Hepatocyte (in vitro differentiated cells): ENCODE data around the gene SPINK14.

Experiments used
- CTCF ChIP-seq: fragments of 200-600 bp; sonication (generic); IDR thresholded peaks from 2 replicates; pipeline ENCODE4 v1.5.1; 2016; ENCODE audit warnings: antibody characterized with exemption, mild to moderate bottlenecking; ENCODE audit not compliant: poor library complexity
- EZH2 ChIP-seq: fragments of 200-600 bp; sonication (generic); IDR thresholded peaks from 2 replicates; pipeline ENCODE4 v1.6.1; 2016; ENCODE audit warnings: antibody characterized with exemption, mild to moderate bottlenecking, borderline replicate concordance
- EZH2phosphoT487 ChIP-seq: fragments of 200-600 bp; sonication (generic); IDR thresholded peaks from one replicate; pipeline ENCODE4 v1.6.1; 2018; ENCODE audit warnings: antibody characterized with exemption, mild to moderate bottlenecking, low read depth, moderate library complexity; ENCODE audit not compliant: unreplicated experiment, severe bottlenecking

GRCh38 chr5:148162038-148162437, 6.3 kb upstream of the SPINK14 start:
- TF ChIP-seq CTCF (no peak), EZH2phosphoT487 (no peak), EZH2 (no peak)
